Bone marrow (tissue), 2 donors: ENCODE data around the gene SOS2.

Source experiments
- DNase-seq, 2 donors: peaks; one replicate each; lab custom pipeline; 2025; lab: John Stamatoyannopoulos, UW

Gene SOS2

GRCh38 chr14:50116181-50116956 lies 115.0 kb downstream of the SOS2 start, which contains the start of gene VCPKMT:
VCPKMT (minus strand) TSS chr14:50116572; CDS start chr14:50116552, 20 bp downstream.
- peak; percentile 81 for DNase-seq

- DNase-seq, result no peak
Observed at GRCh38 chr14:50113381-50114035, 117.9 kb downstream of the SOS2 start.

GRCh38 chr14:50110323-50111037 lies 120.9 kb downstream of the SOS2 start:
- DNase-seq, result no peak

GRCh38 chr14:50109342-50109741 lies 122.0 kb downstream of the SOS2 start:
- DNase-seq, result no peak

- no peak for DNase-seq
Observed at GRCh38 chr14:50107850-50108249, 123.5 kb downstream of the SOS2 start.

GRCh38 chr14:50106178-50106577 lies 125.2 kb downstream of the SOS2 start:
- no peak for DNase-seq

- no peak for DNase-seq
Observed at GRCh38 chr14:50103558-50103957, 127.8 kb downstream of the SOS2 start.

- no peak for DNase-seq
Observed at GRCh38 chr14:50101417-50101816, 130.0 kb downstream of the SOS2 start.

GRCh38 chr14:50100805-50101204 lies 130.6 kb downstream of the SOS2 start:
- no peak for DNase-seq

GRCh38 chr14:50099335-50099734 lies 132.0 kb downstream of the SOS2 start:
- DNase-seq, result no peak

- DNase-seq, result peak in 1 of 2 donors; percentile 17
Observed at GRCh38 chr14:50095895-50096294, 135.5 kb downstream of the SOS2 start.

GRCh38 chr14:50094056-50094755 lies 137.2 kb downstream of the SOS2 start:
- DNase-seq, result no peak

GRCh38 chr14:50093496-50093895 lies 137.9 kb downstream of the SOS2 start:
- no peak for DNase-seq

GRCh38 chr14:50092006-50092555 lies 139.3 kb downstream of the SOS2 start:
- DNase-seq, result no peak

GRCh38 chr14:50091240-50091913 lies 140.0 kb downstream of the SOS2 start:
- DNase-seq, result no peak

- no peak for DNase-seq
Observed at GRCh38 chr14:50089208-50089607, 142.2 kb downstream of the SOS2 start.

GRCh38 chr14:50088731-50089130 lies 142.6 kb downstream of the SOS2 start:
- DNase-seq, result no peak

- DNase-seq, result no peak
Observed at GRCh38 chr14:50088117-50088515, 143.3 kb downstream of the SOS2 start.

- DNase-seq, result peak in 1 of 2 donors; percentile 49
Observed at GRCh38 chr14:50087341-50088116, 143.8 kb downstream of the SOS2 start.

- no peak for DNase-seq
Observed at GRCh38 chr14:50086321-50086711, 145.1 kb downstream of the SOS2 start.
